Stimulated activated CD8-positive, alpha-beta memory T cell treated with anti-CD3 and anti-CD28 coated beads, Interleukin-4, amount 100 ng/mL, for 24 hours (primary cell): ENCODE results near the gene ARL15.

Experiments used
- DNase-seq: peaks from one replicate; pipeline ENCODE4 v3.0.0-alpha.2; 2020; ENCODE audit warnings: low read depth

Gene ARL15

GRCh38 chr5:54205453-54205852, 104.9 kb downstream of the ARL15 start:
- no peak for DNase-seq

- DNase-seq, result no peak
These were observed 113.4 kb downstream of the ARL15 start for GRCh38 chr5:54197018-54197417.

- DNase-seq, result no peak
These were observed 114.7 kb downstream of the ARL15 start for GRCh38 chr5:54195701-54196100.

- no peak for DNase-seq
These were observed 116.1 kb downstream of the ARL15 start for GRCh38 chr5:54194318-54194717.

- DNase-seq, result no peak
These were observed 122.7 kb downstream of the ARL15 start for GRCh38 chr5:54187694-54188093.

GRCh38 chr5:54186912-54187445, 123.4 kb downstream of the ARL15 start:
- DNase-seq, result no peak

- no peak for DNase-seq
These were observed 124.3 kb downstream of the ARL15 start for GRCh38 chr5:54186108-54186507.

GRCh38 chr5:54184806-54185205, 125.6 kb downstream of the ARL15 start:
- DNase-seq, result no peak

- DNase-seq, result no peak
These were observed 129.7 kb downstream of the ARL15 start for GRCh38 chr5:54180630-54181031.

- no peak for DNase-seq
These were observed 131.4 kb downstream of the ARL15 start for GRCh38 chr5:54178991-54179390.

- no peak for DNase-seq
These were observed 132.2 kb downstream of the ARL15 start for GRCh38 chr5:54178207-54178606.

GRCh38 chr5:54177058-54177457, 133.3 kb downstream of the ARL15 start:
- DNase-seq, result no peak

- DNase-seq, result no peak
These were observed 134.1 kb downstream of the ARL15 start for GRCh38 chr5:54176066-54176830.

- no peak for DNase-seq
These were observed 137.1 kb downstream of the ARL15 start for GRCh38 chr5:54173251-54173650.

GRCh38 chr5:54171645-54172384, 138.6 kb downstream of the ARL15 start:
- no peak for DNase-seq

- DNase-seq, result no peak
These were observed 144.7 kb downstream of the ARL15 start for GRCh38 chr5:54165687-54166086.

GRCh38 chr5:54162184-54162583, 148.2 kb downstream of the ARL15 start:
- DNase-seq, result no peak

GRCh38 chr5:54160329-54160728, 150.0 kb downstream of the ARL15 start:
- no peak for DNase-seq

GRCh38 chr5:54159893-54160195, 150.5 kb downstream of the ARL15 start:
- no peak for DNase-seq

GRCh38 chr5:54159153-54159892, 151.1 kb downstream of the ARL15 start:
- DNase-seq, result no peak

- DNase-seq, result no peak
These were observed 153.8 kb downstream of the ARL15 start for GRCh38 chr5:54156577-54156976.

- DNase-seq, result no peak
These were observed 159.5 kb downstream of the ARL15 start for GRCh38 chr5:54150841-54151240.

- DNase-seq, result no peak
These were observed 161.5 kb downstream of the ARL15 start for GRCh38 chr5:54148858-54149257.
